Sigmoid colon (tissue), 7 donors: ENCODE results near the gene H19. TPM values are rescaled to one million over a fixed set of nuclear protein-coding genes. Genes with fewer than 3 reads are reported as not detected.

Experiments used
- DNase-seq: peaks from one replicate; pipeline ENCODE4 v3.0.0-alpha.2; 2019
- H3K27ac ChIP-seq, 4 donors: fragments of 200-600 bp; sonication (generic); one replicate each; pipeline ENCODE4 v1.5.1; 2016 to 2019; ENCODE audit warnings: mild to moderate bottlenecking in 1 of 4
- H3K27me3 ChIP-seq, 3 donors: fragments of 200-600 bp; sonication (generic); one replicate each; pipeline ENCODE4 v1.5.1; 2019; ENCODE audit warnings: mild to moderate bottlenecking in 1 of 3
- H3K36me3 ChIP-seq, 4 donors: fragments of 200-600 bp; sonication (generic); one replicate each; pipeline ENCODE4 v1.5.1; 2016 to 2019
- H3K4me1 ChIP-seq, 4 donors: fragments of 200-600 bp; sonication (generic); one replicate each; pipeline ENCODE4 v1.5.1; 2017 to 2019
- H3K4me3 ChIP-seq, 4 donors: fragments of 200-600 bp; sonication (generic); one replicate each; pipeline ENCODE4 v1.5.1; 2017 to 2019; ENCODE audit warnings: mild to moderate bottlenecking in 2 of 4, moderate library complexity in 1 of 4
- H3K9me3 ChIP-seq, 4 donors: fragments of 200-600 bp in 3 of 4; sonication (generic) in 3 of 4; one replicate each; pipeline versions ENCODE4 v1.5.1 to v1.6.1; 2013 to 2019
- EP300 ChIP-seq, 4 donors: sonication (generic); formaldehyde crosslinking; IDR thresholded peaks; one replicate each; pipeline ENCODE4 v1.6.1; 2017; ENCODE audit warnings: antibody characterized with exemption in 4 of 4
- POLR2A ChIP-seq, 2 donors: fragments of 450-650 bp; IDR thresholded peaks; one replicate each; pipeline ENCODE4 v1.6.1; 2016; ENCODE audit warnings: antibody characterized with exemption in 2 of 2, mild to moderate bottlenecking in 2 of 2, moderate library complexity in 2 of 2
- POLR2AphosphoS5 ChIP-seq, 4 donors: sonication (generic); formaldehyde crosslinking; IDR thresholded peaks; one replicate each; pipeline ENCODE4 v1.6.1; 2017; ENCODE audit warnings: antibody characterized with exemption in 4 of 4
- WGBS, 2 donors: extraction: QIAGEN DNeasy Blood & Tissue Kit; methylation state at CpG; one replicate each; pipeline ENCODE4 v1.1.7; 2013; 5-methylcytosine and 5-hydroxymethylcytosine counted together
- intact Hi-C: fragments of 100-400 bp; cut with DNase I; formaldehyde crosslinking; loops from one replicate; pipeline ENCODE4 v1.15.1; 2023
- polyA plus RNA-seq, 3 donors: library from polyadenylated mRNA; stranded (reverse); fragments of 200-250 nt; gene quantifications; one replicate each; pipeline ENCODE4 v1.2.3, GENCODE V29; 2013
- total RNA-seq, 4 donors: library from RNA; depleted of rRNA; stranded (reverse); fragments of >200 nt; gene quantifications; one replicate each; pipeline ENCODE4 v1.1.0, GENCODE V29; 2016
- TF ChIP-seq, protein P1 (sequence below), 4 experiments: fragments of 450-650 bp in 3 of 4; fragments of 200-600 bp in 1 of 4; IDR thresholded peaks; one replicate each; pipeline ENCODE4 v1.5.1; 2016 to 2019; ENCODE audit warnings: antibody characterized with exemption in 4 of 4, mild to moderate bottlenecking in 3 of 4, moderate library complexity in 2 of 4
- donor health status: healthy with polysubstance abuse.
- donor health status: Bipolar disorder and iron deficiency.
- donor health status: healthy.

Gene H19
- 100 to 1,000 TPM in 2 of 4 donors, 10 to 100 TPM in 2; 67.6 to 349 (median 142) TPM for total RNA-seq
- 10 to 100 TPM in 2 of 3 donors, 1 to 10 TPM in 1; 9.9 to 59.4 (median 38.4) TPM for polyA plus RNA-seq

DNA sequence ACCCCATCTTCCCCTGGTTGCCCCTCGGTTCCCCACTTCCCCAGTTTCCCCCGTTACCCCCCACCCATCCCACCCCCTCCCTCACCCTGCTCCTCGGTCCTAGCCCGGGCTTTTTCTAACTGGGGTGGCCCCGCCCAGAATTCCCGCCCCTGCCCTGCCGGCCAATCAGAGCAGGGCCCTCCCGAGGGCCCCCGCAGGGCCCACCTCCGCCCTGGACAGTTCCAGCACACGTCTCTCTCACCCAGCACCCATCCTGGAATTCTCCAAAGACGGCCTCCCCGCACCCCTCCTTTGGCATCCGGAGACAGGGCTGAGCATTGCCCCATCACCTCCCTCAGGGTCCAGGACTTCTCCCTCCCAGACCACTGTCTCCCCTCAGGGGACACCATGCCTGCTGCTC lies at the start of gene H19:
H19 (minus strand) TSS at position 88 of the 400 bp plus-strand sequence.
- DNase-seq, result no peak
- Histone ChIP-seq H3K36me3 (no peaks in the 10 kb centered on the region), H3K27ac (no peak within 1 kb of the TSS), H3K27me3 (no peaks in the 10 kb centered on the region), H3K9me3 (no peaks in the 10 kb centered on the region), H3K4me1 (no peaks in the 10 kb centered on the region), H3K4me3 (no peak within 1 kb of the TSS)
- no peak for TF ChIP-seq EP300 (IDR thresholded peaks at IDR 0.05)
- TF ChIP-seq POLR2A (IDR thresholded peaks at IDR 0.05), result no peak
- TF ChIP-seq, protein P1, sequence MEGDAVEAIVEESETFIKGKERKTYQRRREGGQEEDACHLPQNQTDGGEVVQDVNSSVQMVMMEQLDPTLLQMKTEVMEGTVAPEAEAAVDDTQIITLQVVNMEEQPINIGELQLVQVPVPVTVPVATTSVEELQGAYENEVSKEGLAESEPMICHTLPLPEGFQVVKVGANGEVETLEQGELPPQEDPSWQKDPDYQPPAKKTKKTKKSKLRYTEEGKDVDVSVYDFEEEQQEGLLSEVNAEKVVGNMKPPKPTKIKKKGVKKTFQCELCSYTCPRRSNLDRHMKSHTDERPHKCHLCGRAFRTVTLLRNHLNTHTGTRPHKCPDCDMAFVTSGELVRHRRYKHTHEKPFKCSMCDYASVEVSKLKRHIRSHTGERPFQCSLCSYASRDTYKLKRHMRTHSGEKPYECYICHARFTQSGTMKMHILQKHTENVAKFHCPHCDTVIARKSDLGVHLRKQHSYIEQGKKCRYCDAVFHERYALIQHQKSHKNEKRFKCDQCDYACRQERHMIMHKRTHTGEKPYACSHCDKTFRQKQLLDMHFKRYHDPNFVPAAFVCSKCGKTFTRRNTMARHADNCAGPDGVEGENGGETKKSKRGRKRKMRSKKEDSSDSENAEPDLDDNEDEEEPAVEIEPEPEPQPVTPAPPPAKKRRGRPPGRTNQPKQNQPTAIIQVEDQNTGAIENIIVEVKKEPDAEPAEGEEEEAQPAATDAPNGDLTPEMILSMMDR (IDR thresholded peaks at IDR 0.05), result no peak
- TF ChIP-seq POLR2AphosphoS5 (IDR thresholded peaks at IDR 0.05), result no peak
- no CpG with 5 or more reads among the region's 14 CpGs for WGBS, 2 donors
- intact Hi-C loops, result no loop called here

DNA sequence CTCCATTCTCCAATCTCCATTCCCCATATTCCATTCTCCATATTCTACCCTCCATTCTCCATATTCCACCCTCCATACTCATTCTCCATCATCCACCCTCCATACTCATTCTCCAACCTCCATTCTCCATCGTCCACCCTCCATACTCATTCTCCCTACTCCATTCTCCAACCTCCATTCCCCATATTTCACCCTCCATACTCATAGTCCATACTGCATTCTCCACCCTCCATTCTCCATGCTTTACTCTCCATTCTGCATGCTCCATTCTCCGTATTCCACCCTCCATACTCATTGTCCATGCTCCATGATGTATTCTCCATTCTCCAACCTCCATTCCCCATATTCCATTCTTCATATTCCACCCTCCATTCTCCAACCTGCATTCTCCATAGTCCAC lies 44.3 kb upstream of the H19 start:
- no peak overlapping the region for H3K27ac ChIP-seq

DNA sequence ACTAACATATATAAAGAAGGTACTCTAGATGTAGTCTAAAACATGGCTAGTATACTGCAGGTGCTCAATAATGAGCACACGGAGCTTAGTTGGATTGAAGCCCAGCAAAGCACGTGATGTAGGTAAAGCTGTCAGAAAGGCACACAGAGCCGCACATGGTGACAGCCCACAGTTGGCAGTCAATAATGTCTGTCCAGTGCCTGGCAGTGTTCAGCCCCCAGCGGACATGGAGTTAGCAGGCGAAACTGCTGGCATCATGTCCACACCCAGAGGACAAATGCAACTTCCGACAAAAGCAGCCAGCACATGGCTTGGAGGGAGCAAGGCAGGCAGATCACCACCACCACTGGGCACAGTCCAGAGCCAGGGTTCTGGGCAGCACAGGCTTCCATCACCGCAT lies 43.5 kb upstream of the H19 start:
- WGBS, 2 donors, result no CpG with 5 or more reads among the region's 7 CpGs

More for the DNA sequence above, 44.3 kb upstream of the H19 start:
- intact Hi-C loops, result no loop called here
- TF ChIP-seq POLR2AphosphoS5 (IDR thresholded peaks at IDR 0.05), result no peak
- TF ChIP-seq, protein P1 (IDR thresholded peaks at IDR 0.05), result no peak
- no peak for TF ChIP-seq EP300 (IDR thresholded peaks at IDR 0.05)
- TF ChIP-seq POLR2A (IDR thresholded peaks at IDR 0.05), result no peak
- WGBS, 2 donors, result 71 to 74% methylated on average over 2 of the region's 2 CpGs
- H3K4me1 ChIP-seq, result no peaks in the 10 kb centered on the region
- H3K36me3 ChIP-seq, result no peaks in the 10 kb centered on the region
- H3K9me3 ChIP-seq, result no peaks in the 10 kb centered on the region
- no peak overlapping the region for H3K4me3 ChIP-seq
- H3K27me3 ChIP-seq, result no peaks in the 10 kb centered on the region
- no peak for DNase-seq

DNA sequence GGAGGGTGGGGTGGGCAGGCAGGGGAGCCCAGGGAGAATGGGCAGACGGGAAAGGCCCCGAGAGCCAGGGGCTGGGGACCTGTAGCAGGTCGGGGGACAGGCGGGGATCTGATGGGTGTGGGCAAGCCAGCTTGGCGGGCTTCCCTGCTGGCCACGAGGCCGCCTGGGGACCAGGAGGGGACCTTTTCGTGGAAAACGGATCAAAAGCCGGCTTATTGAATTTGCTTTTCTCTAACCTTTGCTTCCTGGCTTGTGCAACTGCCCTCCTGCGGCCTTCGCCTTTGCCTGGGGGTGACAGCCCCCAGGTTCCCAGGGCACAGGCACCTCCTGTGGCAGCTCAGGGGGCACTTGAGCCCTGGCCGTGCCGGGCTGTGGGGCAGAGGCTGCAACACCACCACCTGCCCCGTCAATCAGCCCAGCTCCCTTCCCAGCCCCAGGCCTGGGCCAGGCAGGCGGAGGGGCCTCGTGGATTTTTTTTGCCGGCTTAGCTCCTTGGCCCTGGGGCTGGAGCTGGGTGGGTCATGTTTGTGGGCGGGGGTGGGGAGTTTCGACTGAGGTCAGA lies 41.6 kb upstream of the H19 start:
- H3K4me1 ChIP-seq, result no peaks in the 10 kb centered on the region
- TF ChIP-seq, protein P1 (IDR thresholded peaks at IDR 0.05), result no peak
- no peak for TF ChIP-seq POLR2AphosphoS5 (IDR thresholded peaks at IDR 0.05)
- no peak for TF ChIP-seq POLR2A (IDR thresholded peaks at IDR 0.05)
- TF ChIP-seq EP300 (IDR thresholded peaks at IDR 0.05), result no peak
- intact Hi-C loops, result no loop called here
- no peaks in the 10 kb centered on the region for H3K36me3 ChIP-seq
- no peaks in the 10 kb centered on the region for H3K27me3 ChIP-seq
- H3K27ac ChIP-seq, result no peak overlapping the region
- H3K4me3 ChIP-seq, result no peak overlapping the region
- no CpG with 5 or more reads among the region's 20 CpGs for WGBS, 2 donors
- H3K9me3 ChIP-seq, result no peaks in the 10 kb centered on the region
- DNase-seq, result no peak

More for the DNA sequence above, 43.5 kb upstream of the H19 start:
- intact Hi-C loops, result no loop called here
- no peak for TF ChIP-seq POLR2AphosphoS5 (IDR thresholded peaks at IDR 0.05)
- no peak for TF ChIP-seq EP300 (IDR thresholded peaks at IDR 0.05)
- TF ChIP-seq POLR2A (IDR thresholded peaks at IDR 0.05), result no peak
- TF ChIP-seq, protein P1 (IDR thresholded peaks at IDR 0.05), result no peak
- Histone ChIP-seq H3K9me3 (no peaks in the 10 kb centered on the region), H3K4me1 (no peaks in the 10 kb centered on the region), H3K27ac (no peak overlapping the region), H3K27me3 (no peaks in the 10 kb centered on the region), H3K36me3 (no peaks in the 10 kb centered on the region), H3K4me3 (no peak overlapping the region)
- DNase-seq, result no peak
